OCI-LY7 (cell line): ENCODE results near the gene PGM2L1. TPM values are rescaled to one million over a fixed set of nuclear protein-coding genes. Genes with fewer than 3 reads are reported as not detected.

ENCODE experiments used
- BruUV-seq: library from RNA; stranded (reverse); fragments of 400-500 nt; replicated peaks from 2 replicates; lab custom pipeline; 2021; lab: Mats Ljungman, UMichigan
- CTCF ChIA-PET: fragments of 300-600 bp; sonication (Branson Sonifier 250); formaldehyde crosslinking; loops from one replicate; lab custom pipeline; 2022; ENCODE audit warnings: antibody characterized with exemption; ENCODE audit not compliant: unreplicated experiment; lab: Charles Lee
- POLR2A ChIA-PET: fragments of 300-600 bp; sonication (Branson Sonifier 250); formaldehyde crosslinking; loops from one replicate; lab custom pipeline; 2022; ENCODE audit warnings: antibody characterized with exemption; lab: Charles Lee
- DNase-seq: peaks from one replicate; pipeline ENCODE4 v3.0.0-alpha.2; 2015; ENCODE audit warnings: low spot score
- H2AFZ ChIP-seq: fragments of 200-600 bp; sonication (generic), shearing (Covaris generic); 2 replicates; pipeline ENCODE4 v1.6.1; 2014; ENCODE audit warnings: mild to moderate bottlenecking, antibody characterized with exemption, low read length, moderate library complexity
- H3K27ac ChIP-seq: fragments of 200-600 bp; sonication (generic); 2 replicates; pipeline ENCODE4 v1.5.1; 2014; ENCODE audit warnings: mixed run types, low read depth, mild to moderate bottlenecking, moderate library complexity, low read length, inconsistent platforms; ENCODE audit not compliant: poor library complexity, severe bottlenecking
- H3K36me3 ChIP-seq: fragments of 200-600 bp; sonication (generic); 2 replicates; pipeline ENCODE4 v1.6.1; 2014; ENCODE audit warnings: mild to moderate bottlenecking, antibody characterized with exemption, low read length, moderate library complexity, mixed read lengths; ENCODE audit not compliant: insufficient read depth
- H3K4me1 ChIP-seq: fragments of 200-600 bp; sonication (generic); 2 replicates; pipeline ENCODE4 v1.5.1; 2014; ENCODE audit warnings: mild to moderate bottlenecking, low read length; ENCODE audit not compliant: insufficient read depth, poor library complexity, severe bottlenecking
- H3K4me2 ChIP-seq: fragments of 200-600 bp; sonication (generic); 2 replicates; pipeline ENCODE4 v1.6.1; 2014; ENCODE audit warnings: mild to moderate bottlenecking, low read length
- H3K4me3 ChIP-seq: fragments of 200-600 bp; sonication (generic); 2 replicates; pipeline ENCODE4 v1.5.1; 2014; ENCODE audit warnings: mild to moderate bottlenecking, low read depth, low read length; ENCODE audit not compliant: poor library complexity, severe bottlenecking
- H3K79me2 ChIP-seq: fragments of 200-600 bp; sonication (generic); 2 replicates; pipeline ENCODE4 v1.6.1; 2016; ENCODE audit warnings: low read depth, mild to moderate bottlenecking, low read length, moderate library complexity, mixed read lengths; ENCODE audit not compliant: insufficient read depth
- H3K9me2 ChIP-seq: fragments of 200-600 bp; sonication (generic); 2 replicates; pipeline ENCODE4 v1.6.1; 2016; ENCODE audit warnings: mild to moderate bottlenecking, low read length, mixed read lengths; ENCODE audit not compliant: insufficient read depth
- H3K9me3 ChIP-seq: fragments of 200-600 bp; sonication (generic); 2 replicates; pipeline ENCODE4 v1.6.1; 2014; ENCODE audit warnings: mild to moderate bottlenecking, mixed run types, low read length, mixed read lengths
- H4K20me1 ChIP-seq: fragments of 200-600 bp; sonication (generic); 2 replicates; pipeline ENCODE4 v1.6.1; 2014; ENCODE audit warnings: mild to moderate bottlenecking, antibody characterized with exemption, low read length, moderate library complexity, mixed read lengths; ENCODE audit not compliant: insufficient read depth
- CTCF ChIP-seq: fragments of 200-600 bp; sonication (generic); conservative IDR thresholded peaks from 2 replicates; pipeline ENCODE4 v1.5.1; 2014; ENCODE audit warnings: mild to moderate bottlenecking, antibody characterized with exemption, low read length, moderate library complexity, mixed read lengths
- EZH2phosphoT487 ChIP-seq: fragments of 200-600 bp; sonication (generic); IDR thresholded peaks from 2 replicates; pipeline ENCODE4 v1.6.1; 2018; ENCODE audit warnings: low read depth, borderline replicate concordance, mild to moderate bottlenecking, mixed run types, antibody characterized with exemption, low read length, moderate library complexity, mixed read lengths
- intact Hi-C: fragments of 100-400 bp; cut with micrococcal nuclease; formaldehyde crosslinking; loops from one replicate; pipeline ENCODE4 v1.10.0; 2022; ENCODE audit not compliant: unreplicated experiment
- total RNA-seq, 2 experiments: library from RNA; depleted of rRNA in 1 of 2; stranded (reverse); fragments of >200 nt in 1 of 2; shearing (Covaris generic) in 1 of 2; gene quantifications; 2 replicates each; pipeline ENCODE4 v1.2.3, GENCODE V29; 2014 to 2022

PGM2L1 gene
- total RNA-seq, 2 experiments from 2014 or later: 0.78 to 0.79 TPM

GRCh38 chr11:74397501-74398243 lies 561 bp downstream of the PGM2L1 start:
- peak; percentile 25 for DNase-seq
- no peaks in the 10 kb centered on the region for H3K79me2 ChIP-seq
- no peaks in the 10 kb centered on the region for H3K36me3 ChIP-seq
- BruUV-seq: no TSS peak
- POLR2A ChIA-PET: interaction anchor here (0.7 to 0.9 kb wide), 2 partner anchors 52 to 115 kb away, joined by 3 to 4 read pairs; no protein-coding TSS in a partner anchor
- H3K9me3 ChIP-seq: no peaks in the 10 kb centered on the region
- H3K27ac ChIP-seq: no peak overlapping the region
- H4K20me1 ChIP-seq: no peaks in the 10 kb centered on the region
- peak overlapping the region; percentile 76 for H3K4me3 ChIP-seq
- TF ChIP-seq CTCF (no peak), EZH2phosphoT487 (no peak)
- H3K4me2 ChIP-seq: peak overlapping the region; percentile 100
- H3K9me2 ChIP-seq: no peaks in the 10 kb centered on the region
- CTCF ChIA-PET: interaction anchor here (0.6 kb wide), 1 partner anchor 1021 kb away, joined by 3 read pairs; no protein-coding TSS in a partner anchor
- intact Hi-C loops: no loop called here
- H3K4me1 ChIP-seq: peaks cover 14% of the 10 kb centered on the region
- peak overlapping the region; percentile 75 for H2AFZ ChIP-seq

GRCh38 chr11:74392256-74392655 lies 6.0 kb downstream of the PGM2L1 start:
- BruUV-seq: no TSS peak
- POLR2A ChIA-PET: interaction anchor here (0.5 to 0.7 kb wide), 2 partner anchors 77 to 1620 kb away, joined by 3 read pairs; no protein-coding TSS in a partner anchor
- TF ChIP-seq CTCF (no peak), EZH2phosphoT487 (no peak)
- peaks cover 1% of the 10 kb centered on the region for H3K4me1 ChIP-seq
- DNase-seq: no peak
- no peak overlapping the region for H3K27ac ChIP-seq
- CTCF ChIA-PET: no interaction called here
- H3K36me3 ChIP-seq: no peaks in the 10 kb centered on the region
- H3K4me2 ChIP-seq: no peak overlapping the region
- intact Hi-C loops: no loop called here
- H3K4me3 ChIP-seq: no peak overlapping the region
- H4K20me1 ChIP-seq: no peaks in the 10 kb centered on the region
- no peaks in the 10 kb centered on the region for H3K79me2 ChIP-seq
- H3K9me2 ChIP-seq: no peaks in the 10 kb centered on the region
- H2AFZ ChIP-seq: no peak overlapping the region
- no peaks in the 10 kb centered on the region for H3K9me3 ChIP-seq

GRCh38 chr11:74391193-74391592 lies 7.0 kb downstream of the PGM2L1 start:
- Histone ChIP-seq H3K9me3 (no peaks in the 10 kb centered on the region), H3K4me1 (no peaks in the 10 kb centered on the region), H3K36me3 (no peaks in the 10 kb centered on the region), H4K20me1 (no peaks in the 10 kb centered on the region), H3K4me3 (no peak overlapping the region), H2AFZ (no peak overlapping the region), H3K27ac (no peak overlapping the region), H3K9me2 (no peaks in the 10 kb centered on the region), H3K4me2 (no peak overlapping the region), H3K79me2 (no peaks in the 10 kb centered on the region)
- TF ChIP-seq EZH2phosphoT487 (no peak), CTCF (no peak)
- DNase-seq: no peak
- CTCF ChIA-PET: no interaction called here
- intact Hi-C loops: no loop called here
- no TSS peak for BruUV-seq
- POLR2A ChIA-PET: no interaction called here
